Large intestine (tissue), 3 donors: ENCODE measurements around the gene LMTK2. TPM values are rescaled to one million over a fixed set of nuclear protein-coding genes. Genes with fewer than 3 reads are reported as not detected.

ENCODE experiments used
- DNase-seq, 2 donors: peaks; one replicate each; pipeline versions ENCODE4 v3.0.0 to v3.0.0-alpha.2; 2013
- H3K27ac ChIP-seq: one replicate; pipeline ENCODE4 v1.5.1; 2013; ENCODE audit warnings: low read length
- H3K27me3 ChIP-seq: 2 replicates; pipeline ENCODE4 v1.6.1; 2013; ENCODE audit warnings: low read length; ENCODE audit not compliant: control insufficient read depth, insufficient read depth
- H3K36me3 ChIP-seq: 2 replicates; pipeline ENCODE4 v1.6.1; 2013; ENCODE audit warnings: low read length; ENCODE audit not compliant: control insufficient read depth, insufficient read depth
- H3K4me1 ChIP-seq: one replicate; pipeline ENCODE4 v1.6.1; 2013; ENCODE audit warnings: low read length; ENCODE audit not compliant: control insufficient read depth, insufficient read depth
- H3K4me3 ChIP-seq: one replicate; pipeline ENCODE4 v1.5.1; 2013; ENCODE audit warnings: low read length
- H3K9me3 ChIP-seq: one replicate; pipeline ENCODE4 v1.6.1; 2013; ENCODE audit warnings: mild to moderate bottlenecking, low read depth, low read length, moderate library complexity; ENCODE audit not compliant: control insufficient read depth
- WGBS: methylation state at CpG from one replicate; pipeline ENCODE4 v1.1.5; 2013; ENCODE audit warnings: low lambda C conversion rate; ENCODE audit not compliant: insufficient coverage; 5-methylcytosine and 5-hydroxymethylcytosine counted together
- polyA plus RNA-seq: library from polyadenylated mRNA; unstranded; fragments of 120-200 nt; gene quantifications from one replicate; pipeline ENCODE4 v1.2.1, GENCODE V29; 2013

LMTK2 gene
- polyA plus RNA-seq, 1 donor = 19.4 TPM

DNA sequence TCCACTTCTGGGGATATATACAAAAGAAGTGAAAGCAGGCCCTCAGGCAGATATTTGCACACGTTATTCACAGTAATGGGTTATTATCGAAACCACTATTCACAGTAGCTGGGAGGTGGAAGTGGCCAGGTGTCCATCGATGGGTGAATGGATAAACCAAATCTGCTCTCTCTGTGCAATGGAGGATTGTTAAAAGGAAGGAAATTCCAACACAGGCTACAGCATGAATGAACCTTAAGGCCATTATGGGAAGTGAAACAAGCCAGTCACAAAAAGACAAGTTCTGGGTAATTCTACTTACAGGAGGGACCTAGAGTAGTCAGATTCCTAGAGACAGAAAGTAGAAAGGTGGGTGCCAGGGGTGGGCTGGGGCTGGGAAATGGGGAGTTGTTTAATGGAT, 56.1 kb downstream of the LMTK2 start:
- peaks cover 13% of the 10 kb centered on the region for H3K36me3 ChIP-seq
- DNase-seq = no peak
- no peak overlapping the region for H3K4me3 ChIP-seq
- no peak overlapping the region for H3K27ac ChIP-seq
- no peaks in the 10 kb centered on the region for H3K4me1 ChIP-seq
- WGBS = 100% methylated on average over 3 of the region's 3 CpGs
- no peaks in the 10 kb centered on the region for H3K27me3 ChIP-seq
- H3K9me3 ChIP-seq = no peaks in the 10 kb centered on the region

DNA sequence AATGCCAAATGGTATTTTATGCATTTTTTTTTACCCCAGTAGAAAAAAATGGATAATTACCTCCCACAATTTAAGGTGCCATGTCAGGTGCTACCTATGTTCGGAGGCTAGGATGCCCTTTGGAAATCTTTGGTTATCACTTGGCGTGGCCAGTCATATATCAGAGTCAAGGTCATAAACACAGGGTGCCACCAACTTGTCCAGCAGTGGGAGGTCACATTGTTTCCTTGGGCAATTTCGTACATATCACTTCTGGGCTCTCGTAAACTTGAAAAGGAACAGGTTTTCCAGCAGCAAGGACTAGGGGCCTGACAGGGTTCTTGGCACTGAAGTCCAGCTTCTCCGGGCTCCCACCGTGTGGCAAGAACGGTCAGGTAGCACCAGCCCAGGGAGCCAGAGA, 56.6 kb downstream of the LMTK2 start:
- H3K27me3 ChIP-seq = no peaks in the 10 kb centered on the region
- no peak overlapping the region for H3K4me3 ChIP-seq
- no peaks in the 10 kb centered on the region for H3K9me3 ChIP-seq
- H3K36me3 ChIP-seq = peaks cover 12% of the 10 kb centered on the region
- no peaks in the 10 kb centered on the region for H3K4me1 ChIP-seq
- H3K27ac ChIP-seq = no peak overlapping the region
- no peak for DNase-seq
- 80% methylated on average over 1 of the region's 7 CpGs for WGBS

DNA sequence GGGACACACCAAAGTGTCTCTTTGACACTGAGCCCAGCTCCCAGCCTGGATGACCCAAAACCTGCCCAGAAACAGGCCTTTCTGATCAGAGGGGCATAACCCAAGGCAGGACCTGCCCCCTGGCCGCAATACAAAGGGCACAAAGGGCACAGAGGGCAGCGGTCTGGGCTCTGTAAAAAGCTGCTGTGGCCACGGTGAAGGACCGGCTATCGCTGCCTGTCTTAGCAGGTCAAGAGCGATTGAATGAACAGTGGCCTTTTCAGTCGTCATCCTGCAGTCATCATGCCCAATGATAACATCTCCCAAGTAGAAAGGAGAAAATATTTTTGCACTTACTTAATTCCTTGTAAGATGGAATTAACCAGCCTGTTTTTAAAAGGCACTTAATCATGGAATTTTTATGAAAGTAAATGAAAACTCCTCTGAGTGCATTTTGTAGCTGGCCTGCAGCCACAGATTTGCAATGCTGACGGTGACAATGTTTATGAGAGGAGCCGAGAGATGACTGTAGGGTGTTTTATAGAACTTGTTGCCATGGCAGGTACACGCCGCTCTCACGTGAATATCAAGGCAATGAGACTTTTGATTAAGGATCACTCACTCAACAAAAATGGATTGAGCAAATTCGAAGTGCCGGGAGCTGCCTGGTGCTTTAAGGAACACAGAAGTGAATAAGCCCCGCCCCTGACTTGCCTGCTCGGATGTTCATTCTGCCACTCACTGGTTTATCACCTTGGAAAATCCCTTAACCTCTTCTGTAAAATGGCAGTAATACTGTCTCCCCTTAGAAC, 57.2 kb downstream of the LMTK2 start:
- peaks cover 12% of the 10 kb centered on the region for H3K36me3 ChIP-seq
- no peaks in the 10 kb centered on the region for H3K27me3 ChIP-seq
- peak in 1 of 2 donors; percentile 11 for DNase-seq
- H3K9me3 ChIP-seq = no peaks in the 10 kb centered on the region
- H3K4me1 ChIP-seq = no peaks in the 10 kb centered on the region
- no CpG with 5 or more reads among the region's 16 CpGs for WGBS
- H3K27ac ChIP-seq = no peak overlapping the region
- H3K4me3 ChIP-seq = no peak overlapping the region

DNA sequence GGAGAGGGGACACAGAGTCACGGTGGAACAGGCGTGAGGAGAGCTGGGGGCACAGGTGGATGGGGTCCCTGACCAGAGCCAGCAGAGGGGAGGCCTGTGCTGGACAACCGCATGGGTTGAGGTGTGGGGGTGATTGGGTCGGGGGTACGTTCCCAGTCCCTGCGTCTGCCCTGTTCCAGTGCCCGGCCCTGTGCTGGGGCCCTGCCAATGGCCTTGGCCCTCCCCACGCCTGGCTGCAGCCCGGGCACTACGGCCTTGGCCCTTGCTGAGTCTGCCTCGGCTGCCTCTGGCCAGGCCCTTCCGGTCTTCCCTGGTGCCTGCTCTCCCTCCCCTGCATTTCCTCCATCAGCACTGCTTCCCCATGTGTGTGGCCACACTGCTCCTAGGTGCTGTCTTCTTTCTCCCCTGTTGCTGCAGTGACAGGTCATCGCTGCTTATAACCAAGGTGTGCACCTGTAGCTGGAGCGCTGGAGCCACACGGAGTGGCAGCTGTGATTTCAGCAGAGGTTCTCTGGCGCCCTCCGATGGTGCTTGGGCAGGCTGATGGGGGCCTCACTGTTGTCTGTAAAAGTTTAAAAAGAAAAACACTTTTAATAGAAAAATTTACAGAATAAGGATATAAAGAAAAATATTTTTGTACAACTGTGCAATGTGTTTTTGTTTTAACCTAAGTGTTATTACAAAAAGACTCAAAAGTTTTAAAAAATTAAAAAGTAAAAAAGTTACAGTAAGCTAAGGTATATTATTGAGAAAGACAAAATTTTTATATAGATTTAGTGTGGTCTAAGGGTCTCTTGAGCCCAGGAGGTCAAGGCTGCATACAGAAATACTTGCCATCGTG, 59.4 kb downstream of the LMTK2 start:
- no peaks in the 10 kb centered on the region for H3K27me3 ChIP-seq
- peaks cover 13% of the 10 kb centered on the region for H3K36me3 ChIP-seq
- H3K9me3 ChIP-seq = no peaks in the 10 kb centered on the region
- H3K4me1 ChIP-seq = no peaks in the 10 kb centered on the region
- no peak overlapping the region for H3K27ac ChIP-seq
- H3K4me3 ChIP-seq = no peak overlapping the region
- WGBS = no CpG with 5 or more reads among the region's 18 CpGs
- peak; percentile 45 to 48 for DNase-seq

DNA sequence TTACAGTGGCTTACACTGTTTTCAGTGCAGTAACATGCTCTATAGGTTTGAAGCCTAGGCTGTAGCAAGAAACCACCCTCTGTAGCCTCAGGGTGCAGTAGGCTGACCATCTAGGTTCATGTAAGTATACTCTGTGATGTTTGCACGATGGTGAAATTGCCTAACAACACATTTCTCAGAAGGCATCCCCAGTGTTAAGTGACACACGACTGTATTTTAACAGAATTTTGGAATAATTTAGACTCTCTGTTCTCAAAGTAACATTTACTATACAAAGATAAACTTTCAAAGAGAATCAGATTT, 60.0 kb downstream of the LMTK2 start:
- no peaks in the 10 kb centered on the region for H3K4me1 ChIP-seq
- H3K27me3 ChIP-seq = no peaks in the 10 kb centered on the region
- H3K36me3 ChIP-seq = peaks cover 12% of the 10 kb centered on the region
- H3K27ac ChIP-seq = no peak overlapping the region
- no peaks in the 10 kb centered on the region for H3K9me3 ChIP-seq
- 100% methylated on average over 1 of the region's 2 CpGs for WGBS
- H3K4me3 ChIP-seq = no peak overlapping the region
- no peak for DNase-seq

DNA sequence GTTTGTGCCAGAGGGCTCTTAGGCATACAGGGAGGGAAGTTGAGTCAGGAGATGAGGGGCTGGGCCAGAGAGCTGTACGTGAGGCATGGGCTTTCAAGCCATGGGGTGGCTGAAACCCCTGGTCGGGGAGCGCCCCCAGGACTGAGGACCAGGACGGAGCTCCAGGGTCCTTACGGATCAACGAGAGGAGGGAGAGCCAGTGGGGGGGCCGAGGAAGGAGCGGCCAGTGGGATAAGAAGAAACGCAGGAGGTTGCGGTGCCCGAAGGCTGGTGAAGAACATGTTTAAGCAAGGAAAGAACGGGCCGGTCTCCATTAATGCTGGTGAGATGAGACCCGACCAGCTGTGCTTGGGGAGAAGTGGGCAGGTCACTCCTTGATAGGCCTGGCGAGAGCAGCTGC, 61.0 kb downstream of the LMTK2 start:
- H3K9me3 ChIP-seq = no peaks in the 10 kb centered on the region
- H3K4me3 ChIP-seq = no peak overlapping the region
- H3K4me1 ChIP-seq = no peaks in the 10 kb centered on the region
- H3K27ac ChIP-seq = no peak overlapping the region
- no peaks in the 10 kb centered on the region for H3K27me3 ChIP-seq
- WGBS = 93% methylated on average over 3 of the region's 15 CpGs
- DNase-seq = no peak
- peaks cover 15% of the 10 kb centered on the region for H3K36me3 ChIP-seq

DNA sequence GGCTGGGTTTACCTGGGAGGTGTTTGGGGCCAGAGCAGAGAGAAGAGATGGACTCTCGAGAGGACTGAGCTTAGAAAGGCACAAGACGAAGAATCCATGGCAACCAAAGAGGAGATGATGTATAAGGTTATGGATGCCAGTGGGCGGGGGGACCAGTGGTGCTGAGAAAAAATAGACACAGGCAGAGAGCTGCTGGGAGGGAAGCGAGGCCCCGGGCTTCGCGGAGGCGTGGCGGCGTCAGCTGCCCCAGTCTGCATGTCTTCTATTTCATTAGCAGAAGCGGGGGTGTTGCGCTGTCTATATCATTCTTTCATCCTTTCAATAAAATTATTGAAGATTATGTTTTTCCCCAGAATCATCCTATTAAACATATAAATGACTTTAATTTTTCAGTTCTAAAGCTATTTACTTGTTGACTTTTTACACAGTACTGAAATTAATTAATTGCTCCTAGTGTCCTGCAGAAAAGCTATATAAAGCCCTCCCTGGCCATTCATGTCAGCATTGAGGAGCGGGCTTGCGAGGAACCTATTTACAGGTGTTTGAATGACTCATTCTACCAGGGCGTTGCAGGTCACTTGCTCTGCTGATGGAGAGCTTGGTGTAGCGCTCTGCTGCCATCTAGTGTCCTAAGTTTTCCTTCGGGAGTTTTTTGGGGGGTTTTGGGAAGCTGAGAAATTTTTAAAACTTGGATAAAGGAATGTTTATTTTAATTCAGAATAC, 61.7 kb downstream of the LMTK2 start:
- WGBS = 52% methylated on average over 6 of the region's 17 CpGs
- peak; percentile 48 to 62 for DNase-seq
- no peak overlapping the region for H3K27ac ChIP-seq
- H3K36me3 ChIP-seq = peaks cover 15% of the 10 kb centered on the region
- no peaks in the 10 kb centered on the region for H3K27me3 ChIP-seq
- no peak overlapping the region for H3K4me3 ChIP-seq
- H3K4me1 ChIP-seq = no peaks in the 10 kb centered on the region
- H3K9me3 ChIP-seq = no peaks in the 10 kb centered on the region

DNA sequence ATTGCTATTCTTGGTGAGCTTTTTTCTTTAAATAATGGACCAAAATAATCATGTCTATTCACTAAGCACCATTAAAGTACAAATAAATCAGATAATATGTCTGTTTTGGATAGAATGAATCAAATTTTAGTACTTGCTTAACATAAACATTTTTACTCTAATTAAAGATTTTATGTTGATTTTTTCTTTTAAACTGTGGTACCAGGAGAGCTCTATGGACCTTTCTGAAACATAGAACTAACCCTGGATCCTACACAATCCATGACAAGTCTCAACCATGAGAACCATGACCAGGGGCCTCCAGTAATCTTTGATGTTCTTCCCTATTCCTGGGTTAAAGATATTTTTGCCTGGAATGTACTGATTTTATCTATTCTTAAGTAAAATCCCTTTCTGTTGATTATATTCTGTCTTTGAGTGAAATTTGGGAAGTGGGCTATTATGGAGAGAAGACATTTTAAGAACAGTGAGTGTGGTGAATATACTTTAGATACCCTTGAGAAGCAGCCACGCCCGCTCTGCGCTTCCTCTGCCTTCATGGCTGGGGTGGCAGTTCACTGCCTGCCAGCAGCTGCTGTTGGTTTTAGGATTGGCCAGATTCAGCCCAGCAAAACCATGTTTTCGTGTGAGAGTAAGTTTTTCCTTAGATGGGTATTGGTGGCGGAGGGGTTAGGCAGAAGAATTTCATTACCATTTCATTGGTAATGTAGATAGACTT, 62.4 kb downstream of the LMTK2 start:
- Histone ChIP-seq H3K9me3 (no peaks in the 10 kb centered on the region), H3K4me1 (no peaks in the 10 kb centered on the region), H3K27me3 (no peaks in the 10 kb centered on the region), H3K27ac (no peak overlapping the region), H3K36me3 (peaks cover 15% of the 10 kb centered on the region), H3K4me3 (no peak overlapping the region)
- WGBS = no CpG with 5 or more reads among the region's 5 CpGs
- DNase-seq = no peak

DNA sequence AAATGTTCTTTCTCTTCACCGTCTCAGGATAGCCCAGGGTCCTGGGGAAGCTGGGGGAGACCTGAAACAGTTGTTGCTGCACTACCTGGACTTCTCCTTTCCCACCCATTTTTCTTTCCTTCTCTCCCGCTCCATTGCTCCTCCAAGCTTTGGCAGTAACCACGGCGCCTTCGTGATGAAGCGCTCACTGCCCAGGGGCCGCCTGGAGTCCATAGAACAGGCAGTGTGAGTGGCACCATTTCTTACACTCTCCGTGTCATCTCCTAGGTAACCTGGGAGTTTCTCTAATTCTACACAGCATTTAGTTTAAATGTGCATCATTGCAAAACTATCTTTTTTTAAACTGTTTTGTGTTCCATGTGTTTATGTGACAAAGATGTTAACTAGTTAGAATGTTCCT, 64.3 kb downstream of the LMTK2 start:
- H3K27ac ChIP-seq = no peak overlapping the region
- DNase-seq = no peak
- no peaks in the 10 kb centered on the region for H3K27me3 ChIP-seq
- H3K4me1 ChIP-seq = no peaks in the 10 kb centered on the region
- no peaks in the 10 kb centered on the region for H3K9me3 ChIP-seq
- WGBS = no CpG with 5 or more reads among the region's 8 CpGs
- no peak overlapping the region for H3K4me3 ChIP-seq
- peaks cover 27% of the 10 kb centered on the region for H3K36me3 ChIP-seq

DNA sequence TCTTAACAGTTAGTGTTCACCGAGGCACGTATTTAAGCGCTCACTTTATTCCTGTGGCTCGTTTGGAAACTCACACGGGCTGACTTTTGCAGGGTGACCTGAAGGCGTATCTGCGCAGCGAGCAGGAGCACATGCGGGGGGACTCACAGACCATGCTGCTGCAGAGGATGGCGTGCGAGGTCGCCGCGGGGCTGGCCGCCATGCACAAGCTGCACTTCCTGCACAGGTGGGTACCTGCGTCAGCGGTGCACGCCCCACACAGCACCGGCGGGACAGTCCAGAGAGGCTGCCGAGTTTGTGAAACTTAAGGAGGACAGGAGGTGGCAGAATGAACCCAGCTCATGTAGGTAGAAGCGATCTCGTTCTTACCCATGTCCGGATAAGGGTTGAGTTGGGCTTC, 64.8 kb downstream of the LMTK2 start:
- peaks cover 27% of the 10 kb centered on the region for H3K36me3 ChIP-seq
- H3K4me1 ChIP-seq = no peaks in the 10 kb centered on the region
- DNase-seq = no peak
- H3K9me3 ChIP-seq = no peaks in the 10 kb centered on the region
- 96% methylated on average over 3 of the region's 24 CpGs for WGBS
- H3K27ac ChIP-seq = no peak overlapping the region
- H3K4me3 ChIP-seq = no peak overlapping the region
- H3K27me3 ChIP-seq = no peaks in the 10 kb centered on the region
